Retinal pigment epithelial cell (primary cell): ENCODE measurements around the gene RBP3.

ENCODE experiments used
- DNase-seq: peaks from one replicate; pipeline ENCODE4 v3.0.0-alpha.2; 2010; ENCODE audit warnings: low read depth
- H3K4me3 ChIP-seq: 2 replicates; pipeline ENCODE4 v1.5.1; 2011; ENCODE audit warnings: mild to moderate bottlenecking, low read length, control low read depth, moderate library complexity
- TF ChIP-seq, protein P1 (sequence below): conservative IDR thresholded peaks from 2 replicates; pipeline ENCODE4 v1.5.1; 2011; ENCODE audit warnings: low read depth, low read length, control low read depth, inconsistent platforms

The RBP3 gene

DNA sequence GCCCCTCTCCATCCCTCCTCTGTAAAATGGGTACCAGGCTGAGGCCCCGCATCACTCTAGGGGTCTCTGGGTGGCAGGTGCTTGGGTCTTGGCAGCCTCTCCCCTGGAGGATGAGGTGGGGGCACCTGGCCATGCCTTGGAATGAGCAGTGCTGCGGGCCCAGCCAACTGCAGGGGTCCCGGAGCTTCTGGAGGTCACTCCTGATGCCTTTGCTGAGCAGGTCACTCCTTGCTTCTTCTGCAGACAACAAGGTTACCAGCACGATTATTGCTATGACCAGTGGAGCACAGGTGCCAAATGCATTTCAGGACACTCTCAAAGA lies 58.3 kb downstream of the RBP3 start:
- TF ChIP-seq, protein P1, sequence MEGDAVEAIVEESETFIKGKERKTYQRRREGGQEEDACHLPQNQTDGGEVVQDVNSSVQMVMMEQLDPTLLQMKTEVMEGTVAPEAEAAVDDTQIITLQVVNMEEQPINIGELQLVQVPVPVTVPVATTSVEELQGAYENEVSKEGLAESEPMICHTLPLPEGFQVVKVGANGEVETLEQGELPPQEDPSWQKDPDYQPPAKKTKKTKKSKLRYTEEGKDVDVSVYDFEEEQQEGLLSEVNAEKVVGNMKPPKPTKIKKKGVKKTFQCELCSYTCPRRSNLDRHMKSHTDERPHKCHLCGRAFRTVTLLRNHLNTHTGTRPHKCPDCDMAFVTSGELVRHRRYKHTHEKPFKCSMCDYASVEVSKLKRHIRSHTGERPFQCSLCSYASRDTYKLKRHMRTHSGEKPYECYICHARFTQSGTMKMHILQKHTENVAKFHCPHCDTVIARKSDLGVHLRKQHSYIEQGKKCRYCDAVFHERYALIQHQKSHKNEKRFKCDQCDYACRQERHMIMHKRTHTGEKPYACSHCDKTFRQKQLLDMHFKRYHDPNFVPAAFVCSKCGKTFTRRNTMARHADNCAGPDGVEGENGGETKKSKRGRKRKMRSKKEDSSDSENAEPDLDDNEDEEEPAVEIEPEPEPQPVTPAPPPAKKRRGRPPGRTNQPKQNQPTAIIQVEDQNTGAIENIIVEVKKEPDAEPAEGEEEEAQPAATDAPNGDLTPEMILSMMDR = no peak
- no peak for DNase-seq
- no peak overlapping the region for H3K4me3 ChIP-seq

DNA sequence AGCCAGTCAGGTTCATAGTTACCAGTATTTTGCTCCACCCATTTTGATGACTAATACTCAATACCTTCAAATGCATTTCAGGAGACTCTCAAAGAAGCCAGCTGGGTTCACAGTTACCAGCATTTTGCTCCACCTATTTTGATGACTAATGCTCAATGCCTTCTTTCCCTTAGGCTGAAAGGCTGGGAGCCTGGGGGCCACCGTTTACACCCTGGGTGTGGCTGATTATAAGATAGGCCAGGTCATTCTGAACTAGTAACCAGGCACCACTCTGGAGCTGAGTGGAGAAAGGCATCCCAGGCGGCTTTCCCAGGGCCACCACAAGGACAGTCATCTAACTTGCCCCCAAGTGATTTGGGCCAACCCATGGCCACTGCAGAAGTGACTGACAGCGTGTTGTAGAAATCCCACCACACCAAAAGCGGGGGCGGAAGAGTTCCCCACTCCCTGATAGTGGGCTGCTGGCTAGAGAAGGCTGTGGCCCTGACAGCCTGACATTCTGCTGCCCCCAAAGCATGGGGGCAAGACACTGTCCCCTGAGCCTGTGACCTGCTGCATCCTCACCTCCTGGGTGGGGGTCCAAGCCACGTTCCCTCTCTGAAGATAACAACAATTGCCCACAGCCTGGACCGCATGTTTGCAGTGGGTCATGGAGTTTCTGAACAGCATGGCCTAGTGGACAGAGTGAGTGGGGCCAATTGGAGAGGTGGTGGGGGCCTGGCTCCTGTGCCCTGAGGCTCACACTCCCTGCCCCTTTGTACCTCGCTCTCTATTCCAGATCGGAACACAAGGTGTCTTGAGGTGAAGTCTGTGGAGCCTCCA lies 58.9 kb downstream of the RBP3 start:
- TF ChIP-seq, protein P1 = no peak
- no peak overlapping the region for H3K4me3 ChIP-seq
- peak; percentile 84 for DNase-seq
